ENCODE measurements around the gene LARP1B. TPM values are rescaled to one million over a fixed set of nuclear protein-coding genes. Genes with fewer than 3 reads are reported as not detected.

The LARP1B gene
- total RNA-seq, 1 experiment from 2014 or later = 20.3 TPM

- TF ChIP-seq CTCF (conservative IDR thresholded peaks at IDR 0.05; ENCODE audit: low read depth, low read length) = no peak
- TF ChIP-seq EZH2 (IDR thresholded peaks at IDR 0.05; ENCODE audit: borderline replicate concordance, low read depth, low read length, poor library complexity, severe bottlenecking) = no peak
- CTCF ChIA-PET = no interaction called here
- Histone ChIP-seq H3K4me1 (ENCODE audit: insufficient read depth, low read length, poor library complexity, severe bottlenecking) (no peaks in the 10 kb centered on the region), H3K4me3 (ENCODE audit: low read depth, low read length, poor library complexity, severe bottlenecking) (no peak overlapping the region), H3K27ac (ENCODE audit: low read depth, low read length, poor library complexity, severe bottlenecking) (no peak overlapping the region), H3K9me3 (ENCODE audit: low read depth, low read length, poor library complexity, severe bottlenecking) (no peaks in the 10 kb centered on the region), H3K36me3 (ENCODE audit: insufficient read depth, low read length, poor library complexity, severe bottlenecking) (no peaks in the 10 kb centered on the region), H3K27me3 (replicated peaks; ENCODE audit: insufficient read depth, low read depth, low read length, poor library complexity) (no peaks in the 10 kb centered on the region)
- intact Hi-C loops (cut with micrococcal nuclease; ENCODE audit: unreplicated experiment) = no loop called here
- POLR2A ChIA-PET (ENCODE audit: low non-redundant PET) = interaction anchor here (0.6 kb wide), 1 partner anchor 305 kb away, joined by 3 read pairs; no protein-coding TSS in a partner anchor
- DNase-seq (ENCODE audit: low spot score) = no peak
- no TSS peak for BruUV-seq (replicated peaks)
Measured at GRCh38 chr4:128123036-128123435, 61.9 kb downstream of the LARP1B start.

DNA sequence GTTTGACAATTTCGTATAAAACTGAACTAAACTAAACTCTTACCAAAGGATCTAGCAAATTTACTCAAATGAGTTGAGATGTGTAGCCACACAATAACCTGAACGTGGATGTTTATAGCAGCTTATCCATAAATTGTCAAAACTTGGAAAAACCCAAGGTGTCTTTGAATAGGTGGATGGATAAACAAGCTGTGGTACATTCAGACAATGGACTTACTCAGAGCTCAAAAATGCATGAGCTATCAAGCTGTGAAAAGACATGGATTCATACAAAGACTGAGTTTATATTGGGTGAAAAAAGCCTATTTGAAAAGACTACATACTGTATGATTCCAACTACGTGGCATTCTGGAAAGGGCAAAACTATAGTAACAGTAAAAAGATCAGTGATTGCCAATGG is 69.5 kb downstream of the LARP1B start:
- ChIA-PET POLR2A (ENCODE audit: low non-redundant PET) (interaction anchor here (0.6 kb wide), 1 partner anchor 63 kb away, joined by 5 read pairs; no protein-coding TSS in a partner anchor), CTCF (no interaction called here)
- no peak for DNase-seq (ENCODE audit: low spot score)
- H3K36me3 ChIP-seq (ENCODE audit: insufficient read depth, low read length, poor library complexity, severe bottlenecking) = no peaks in the 10 kb centered on the region
- BruUV-seq (replicated peaks) = no TSS peak
- intact Hi-C loops (cut with micrococcal nuclease; ENCODE audit: unreplicated experiment) = no loop called here
- no peaks in the 10 kb centered on the region for H3K9me3 ChIP-seq (ENCODE audit: low read depth, low read length, poor library complexity, severe bottlenecking)
- TF ChIP-seq EZH2 (IDR thresholded peaks at IDR 0.05; ENCODE audit: borderline replicate concordance, low read depth, low read length, poor library complexity, severe bottlenecking) (no peak), CTCF (conservative IDR thresholded peaks at IDR 0.05; ENCODE audit: low read depth, low read length) (no peak)
- no peak overlapping the region for H3K4me3 ChIP-seq (ENCODE audit: low read depth, low read length, poor library complexity, severe bottlenecking)
- H3K27me3 ChIP-seq (replicated peaks; ENCODE audit: insufficient read depth, low read depth, low read length, poor library complexity) = no peaks in the 10 kb centered on the region
- no peak overlapping the region for H3K27ac ChIP-seq (ENCODE audit: low read depth, low read length, poor library complexity, severe bottlenecking)
- H3K4me1 ChIP-seq (ENCODE audit: insufficient read depth, low read length, poor library complexity, severe bottlenecking) = no peaks in the 10 kb centered on the region

DNA sequence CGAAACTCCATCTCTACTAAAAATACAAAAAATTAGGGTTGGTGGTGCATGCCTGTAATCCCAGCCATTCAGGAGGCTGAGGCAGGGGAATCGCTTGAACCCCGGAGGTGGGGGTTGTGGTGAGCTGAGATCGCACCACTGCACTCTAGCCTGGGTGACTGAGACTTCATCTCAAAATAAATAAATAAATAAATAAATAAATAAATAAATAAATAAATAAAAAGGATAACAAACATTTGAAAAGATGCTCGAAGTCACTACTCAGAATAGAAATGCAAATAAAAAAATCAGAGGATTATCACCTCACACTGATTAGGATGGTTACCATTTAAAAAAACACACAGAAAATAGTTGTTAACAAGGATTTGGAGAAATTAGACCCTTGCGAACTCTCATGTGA is 73.8 kb downstream of the LARP1B start:
- no peak for DNase-seq (ENCODE audit: low spot score)
- TF ChIP-seq CTCF (conservative IDR thresholded peaks at IDR 0.05; ENCODE audit: low read depth, low read length) (no peak), EZH2 (IDR thresholded peaks at IDR 0.05; ENCODE audit: borderline replicate concordance, low read depth, low read length, poor library complexity, severe bottlenecking) (no peak)
- intact Hi-C loops (cut with micrococcal nuclease; ENCODE audit: unreplicated experiment) = no loop called here
- Histone ChIP-seq H3K27me3 (replicated peaks; ENCODE audit: insufficient read depth, low read depth, low read length, poor library complexity) (no peaks in the 10 kb centered on the region), H3K36me3 (ENCODE audit: insufficient read depth, low read length, poor library complexity, severe bottlenecking) (no peaks in the 10 kb centered on the region), H3K9me3 (ENCODE audit: low read depth, low read length, poor library complexity, severe bottlenecking) (no peaks in the 10 kb centered on the region), H3K4me1 (ENCODE audit: insufficient read depth, low read length, poor library complexity, severe bottlenecking) (no peaks in the 10 kb centered on the region), H3K4me3 (ENCODE audit: low read depth, low read length, poor library complexity, severe bottlenecking) (no peak overlapping the region), H3K27ac (ENCODE audit: low read depth, low read length, poor library complexity, severe bottlenecking) (no peak overlapping the region)
- CTCF ChIA-PET = no interaction called here
- POLR2A ChIA-PET (ENCODE audit: low non-redundant PET) = no interaction called here
- no TSS peak for BruUV-seq (replicated peaks)

All from A673 (cell line).